ENCODE measurements around the gene RBM8A.

RBM8A gene

DNA sequence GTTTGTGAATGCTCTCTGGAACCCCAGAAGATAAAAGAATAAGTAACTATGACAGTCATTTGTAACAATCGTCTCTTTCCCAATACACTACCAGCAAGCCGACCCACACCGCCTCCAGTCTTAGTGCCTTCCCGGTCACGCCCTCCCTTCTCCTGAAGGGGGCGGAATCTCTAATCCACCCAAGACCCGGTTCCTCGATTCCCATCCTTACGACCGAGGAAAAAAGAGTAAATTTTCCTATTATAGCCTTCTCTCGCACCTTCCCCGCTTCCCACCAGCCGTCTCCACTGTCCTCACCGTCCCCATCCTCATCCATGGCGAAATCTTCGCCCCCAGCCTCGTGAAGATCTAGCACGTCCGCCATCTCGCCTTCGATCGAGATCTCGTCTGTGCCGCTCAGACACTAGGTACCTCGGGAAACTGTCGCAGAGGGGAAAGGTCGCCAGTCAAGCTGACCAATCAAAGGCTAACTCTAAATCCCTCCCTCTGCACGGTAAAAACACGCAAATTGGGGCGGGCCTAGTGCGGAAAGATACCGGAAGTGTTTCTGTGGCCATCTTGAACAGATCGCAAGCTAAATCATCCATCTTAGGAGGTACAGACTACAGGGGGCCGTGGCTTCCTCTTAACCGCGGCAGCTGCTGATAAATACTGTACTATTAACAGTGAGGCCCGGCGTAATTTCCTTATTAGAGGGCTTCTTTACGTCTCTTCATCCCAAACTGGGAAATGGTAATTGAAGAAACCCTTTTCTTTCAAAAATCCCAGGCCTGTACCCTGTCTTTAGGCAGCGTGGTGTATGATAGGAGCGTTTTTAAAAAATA lies at the start of gene RBM8A:
Gene RBM8A (minus strand): TSS at position 422 of the 824 bp plus-strand sequence. CDS start 58 bp downstream, at position 364.
- DNase-seq: peak; percentile 95

DNA sequence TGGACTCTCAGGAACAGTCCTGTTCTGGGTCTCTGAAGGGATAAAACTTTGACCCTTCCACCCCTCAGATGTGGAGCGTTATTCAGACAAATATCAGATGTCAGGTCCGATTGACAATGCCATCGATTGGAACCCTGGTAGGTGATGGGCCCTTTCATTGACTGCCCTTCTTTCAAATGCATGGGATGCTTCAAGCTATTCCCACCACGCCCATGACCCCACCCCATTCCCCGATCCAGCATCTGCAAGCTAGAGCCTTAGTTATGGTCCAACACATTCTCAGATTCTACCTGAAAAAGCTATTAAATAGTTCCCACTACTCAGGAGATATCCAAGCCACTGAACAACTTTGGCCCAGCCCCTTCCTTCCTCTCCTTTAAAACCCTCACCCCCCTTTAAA lies 49.7 kb upstream of the RBM8A start:
- DNase-seq: no peak

DNA sequence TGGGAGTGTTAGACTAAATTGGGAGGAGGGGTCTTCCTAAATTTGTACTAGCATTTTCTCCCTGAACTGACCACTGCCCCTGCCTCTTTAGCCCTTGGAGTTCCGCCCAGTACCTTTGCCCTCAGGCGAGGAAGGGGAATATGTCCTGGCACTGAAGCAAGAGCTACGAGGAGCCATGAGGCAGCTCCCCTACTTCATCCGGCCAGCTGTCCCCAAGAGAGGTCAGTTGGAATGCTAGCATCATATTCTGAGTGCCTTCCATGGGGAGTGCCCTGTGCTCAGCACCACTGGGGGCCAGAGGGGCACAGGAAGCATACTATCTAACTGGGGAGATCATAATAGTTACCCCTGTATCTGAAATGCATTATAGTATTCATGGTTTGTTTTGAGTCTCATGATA lies 47.9 kb upstream of the RBM8A start:
- no peak for DNase-seq

DNA sequence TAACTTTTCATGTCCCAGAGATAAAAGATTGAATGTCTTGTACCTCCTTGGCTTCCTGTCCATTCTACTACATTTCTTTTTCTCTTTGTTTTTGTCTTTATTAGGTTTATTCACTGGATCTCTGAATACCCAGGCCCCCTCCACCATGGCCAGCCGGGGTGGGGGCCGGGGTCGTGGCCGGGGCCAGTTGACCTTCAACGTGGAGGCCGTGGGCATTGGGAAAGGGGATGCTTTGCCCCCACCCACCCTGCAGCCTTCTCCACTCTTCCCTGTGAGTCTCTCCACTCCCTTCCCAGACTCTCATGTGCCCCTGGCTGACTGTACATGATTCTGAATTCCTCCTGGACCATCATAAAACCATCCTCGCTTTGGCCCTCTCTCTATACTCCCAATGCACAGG lies 47.4 kb upstream of the RBM8A start:
- no peak for DNase-seq

DNA sequence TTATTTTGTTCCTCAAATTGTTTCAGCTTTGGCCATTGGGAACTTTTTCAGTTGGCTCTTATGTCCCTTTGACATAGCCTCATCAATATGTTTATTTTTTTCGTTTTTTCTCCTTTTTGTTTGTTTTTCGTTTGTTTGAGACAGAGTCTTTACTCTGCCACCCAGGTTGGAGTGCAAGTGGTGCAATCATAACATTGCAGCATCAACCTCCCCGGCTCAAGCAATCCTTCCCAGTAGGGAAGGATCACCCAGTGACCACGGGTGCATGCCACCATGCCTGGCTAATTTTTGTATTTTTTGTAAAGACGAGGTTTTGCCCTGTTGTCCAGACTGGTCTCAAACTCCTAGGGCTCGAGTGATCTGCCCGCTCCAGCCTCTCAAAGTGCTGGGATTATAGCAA lies 45.3 kb upstream of the RBM8A start:
- DNase-seq: no peak

DNA sequence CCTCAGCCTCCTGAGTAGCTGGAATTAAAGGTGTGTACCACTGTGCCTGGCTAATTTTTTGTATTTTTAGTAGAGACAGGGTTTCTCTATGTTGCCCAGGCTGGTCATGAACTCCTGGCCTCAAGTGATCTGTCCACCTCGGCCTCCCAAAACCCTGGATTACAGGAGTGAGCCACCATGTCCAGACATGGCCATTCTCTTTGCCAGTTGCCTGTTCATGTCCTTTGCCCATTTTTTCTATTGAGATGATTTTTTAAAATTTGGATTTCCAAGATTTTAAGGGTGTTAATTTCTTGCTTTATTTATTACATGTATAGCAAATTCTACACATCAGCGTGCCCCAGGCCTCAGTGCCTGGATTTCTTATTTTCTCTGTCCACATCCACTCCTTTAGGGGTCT lies 40.0 kb upstream of the RBM8A start:
- no peak for DNase-seq

DNA sequence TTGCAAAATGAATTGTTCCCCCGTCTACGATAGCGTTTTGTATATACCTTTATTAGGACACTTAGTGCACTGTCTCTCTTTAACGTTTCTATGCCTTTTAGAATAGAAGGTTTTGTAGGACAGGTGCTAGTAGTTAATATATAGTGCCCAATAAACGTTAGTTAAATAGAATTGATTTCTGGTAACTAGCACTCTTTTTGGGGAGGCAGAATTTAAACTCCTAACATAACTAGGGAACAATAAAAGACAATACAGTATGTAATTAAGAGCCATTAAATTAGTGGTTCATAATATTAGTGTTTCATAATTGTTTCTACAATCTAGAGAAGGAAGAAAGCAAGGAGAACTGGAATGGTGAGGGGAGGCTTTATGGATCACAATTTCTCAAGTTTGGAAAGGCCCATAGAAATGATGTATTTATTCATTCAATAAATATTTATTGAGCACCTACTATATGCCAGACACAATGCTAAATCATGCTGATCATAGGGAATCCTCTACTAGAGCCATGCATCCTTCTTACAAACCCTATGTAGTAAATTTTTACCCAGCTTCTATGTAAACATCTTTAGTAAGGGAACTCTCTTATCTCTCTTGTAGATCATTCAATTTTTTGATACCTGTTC lies 37.9 kb upstream of the RBM8A start:
- no peak for DNase-seq

DNA sequence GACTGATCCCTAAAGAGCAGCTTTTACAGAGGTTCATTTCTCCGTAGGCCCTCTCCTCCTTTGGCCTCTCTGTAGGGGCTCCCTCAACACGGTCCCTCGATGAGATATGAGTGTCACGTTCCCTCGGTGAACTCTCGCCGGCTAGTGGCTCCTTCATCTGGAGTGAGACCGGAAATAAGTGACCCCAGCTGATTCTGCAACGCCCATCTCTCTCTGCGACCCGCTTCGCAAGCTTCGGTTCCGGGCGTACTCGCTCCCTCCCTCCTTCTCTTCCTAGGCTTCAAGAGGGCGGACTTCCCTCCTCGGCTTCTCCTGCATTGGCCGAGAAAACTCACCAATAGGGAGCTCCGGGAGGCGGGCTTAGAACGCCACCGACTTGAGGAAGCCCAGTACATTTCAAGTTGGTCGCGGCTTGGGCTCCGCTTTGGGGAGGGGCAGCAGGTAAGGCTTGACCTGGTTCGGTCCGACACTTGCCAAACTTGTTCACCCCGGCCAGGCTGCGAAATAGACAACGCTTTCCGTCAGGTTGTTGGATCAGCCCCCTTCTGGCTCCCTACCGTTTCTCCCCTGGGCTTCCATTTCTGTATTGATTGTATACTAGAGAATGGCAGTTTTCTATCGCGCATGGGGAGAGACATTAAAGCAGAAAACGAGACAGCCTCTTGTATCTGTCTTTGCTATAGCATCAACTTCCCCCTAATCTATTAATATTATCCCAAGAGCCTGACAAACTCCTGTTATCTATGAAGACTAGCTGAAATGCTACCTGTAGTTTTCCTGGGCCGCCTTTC lies 37.2 kb upstream of the RBM8A start, which contains the start of the genes ANKRD34A and POLR3GL:
Gene ANKRD34A (minus strand): TSS at position 248 of the 791 bp plus-strand sequence. CDS start 2,816 bp downstream, outside the sequence.
Gene POLR3GL (plus strand): TSS at position 363 of the 791 bp plus-strand sequence. CDS start 10,176 bp downstream, outside the sequence.
- DNase-seq: peak; percentile 52

DNA sequence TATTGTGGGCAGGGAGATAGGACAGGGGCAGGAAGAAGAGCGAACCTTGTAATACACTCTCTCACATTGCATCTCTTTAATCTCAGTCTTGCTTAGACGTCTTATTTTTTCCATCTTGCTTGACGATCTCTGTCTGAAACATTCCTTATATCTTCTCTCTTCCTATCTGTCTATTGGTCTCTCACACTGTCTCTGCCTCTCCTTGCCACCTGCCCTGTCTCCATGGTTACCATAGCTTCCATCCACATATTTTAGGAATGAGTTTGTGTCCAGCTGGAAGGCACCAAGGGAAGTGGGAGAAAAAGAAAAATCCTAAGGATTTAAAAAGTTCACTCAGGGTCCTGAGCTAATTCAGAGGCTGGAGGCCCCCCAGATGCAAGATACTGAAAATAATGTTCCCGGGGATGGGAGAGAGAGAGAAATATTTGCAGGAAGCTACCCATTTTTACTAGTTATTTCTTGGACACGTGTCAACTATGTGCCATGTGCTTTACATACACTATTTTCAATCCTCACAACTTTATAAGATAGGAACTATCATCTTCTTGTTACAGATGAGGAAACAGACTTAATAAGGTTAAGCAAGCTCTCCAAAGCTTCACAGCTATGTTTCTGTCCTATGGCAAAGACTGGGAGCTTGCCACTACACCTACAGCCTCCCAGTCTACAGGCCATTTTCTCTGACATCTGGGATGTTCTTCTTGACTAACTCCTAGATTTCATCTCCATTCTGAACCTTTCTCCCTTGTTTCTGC lies 36.2 kb upstream of the RBM8A start:
- DNase-seq: no peak

DNA sequence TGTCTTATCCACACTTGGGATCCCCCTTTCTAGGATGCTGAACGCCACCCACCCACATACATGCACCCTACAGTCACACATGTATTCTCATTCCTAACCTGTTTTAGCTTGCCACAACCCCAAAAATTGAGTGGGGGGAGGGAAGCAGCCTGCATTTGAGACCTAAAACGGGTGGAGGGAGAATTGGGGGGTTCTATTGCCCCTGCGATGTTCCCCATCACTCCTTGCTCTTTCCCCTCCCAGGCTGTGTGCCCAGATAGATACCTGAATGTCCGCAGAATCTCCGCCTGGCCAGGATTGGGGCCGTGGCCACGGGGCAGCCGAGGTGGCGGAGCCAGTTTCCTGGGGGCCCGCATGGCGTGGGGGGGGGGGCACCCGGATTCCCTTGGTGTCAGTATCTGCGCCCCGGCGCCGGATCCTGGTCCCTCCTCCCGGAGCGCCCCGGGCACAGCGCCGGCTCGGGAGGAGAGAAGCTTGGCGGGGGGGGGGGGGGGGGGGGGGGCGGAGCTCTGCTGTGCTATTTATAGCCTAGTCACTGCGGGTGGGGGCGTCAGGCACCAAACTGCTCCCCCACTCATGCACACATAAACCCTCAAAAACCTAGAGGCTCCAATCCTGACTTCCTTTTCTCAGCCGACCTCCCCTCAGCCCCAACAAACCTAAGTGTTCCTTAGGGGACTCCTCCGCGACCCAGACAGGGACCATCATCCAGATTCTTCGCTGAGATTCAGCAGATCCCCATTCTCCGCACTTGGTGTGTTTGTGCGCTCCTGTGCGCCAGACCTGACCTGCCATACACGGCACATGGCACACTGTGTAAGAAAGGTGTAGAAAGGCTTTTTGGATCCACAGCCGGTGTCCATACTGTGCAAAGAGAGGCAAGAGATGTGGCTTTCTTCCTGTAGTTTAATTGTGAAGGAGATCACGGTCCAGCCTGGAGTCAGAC lies 35.1 kb upstream of the RBM8A start:
- DNase-seq: no peak

DNA sequence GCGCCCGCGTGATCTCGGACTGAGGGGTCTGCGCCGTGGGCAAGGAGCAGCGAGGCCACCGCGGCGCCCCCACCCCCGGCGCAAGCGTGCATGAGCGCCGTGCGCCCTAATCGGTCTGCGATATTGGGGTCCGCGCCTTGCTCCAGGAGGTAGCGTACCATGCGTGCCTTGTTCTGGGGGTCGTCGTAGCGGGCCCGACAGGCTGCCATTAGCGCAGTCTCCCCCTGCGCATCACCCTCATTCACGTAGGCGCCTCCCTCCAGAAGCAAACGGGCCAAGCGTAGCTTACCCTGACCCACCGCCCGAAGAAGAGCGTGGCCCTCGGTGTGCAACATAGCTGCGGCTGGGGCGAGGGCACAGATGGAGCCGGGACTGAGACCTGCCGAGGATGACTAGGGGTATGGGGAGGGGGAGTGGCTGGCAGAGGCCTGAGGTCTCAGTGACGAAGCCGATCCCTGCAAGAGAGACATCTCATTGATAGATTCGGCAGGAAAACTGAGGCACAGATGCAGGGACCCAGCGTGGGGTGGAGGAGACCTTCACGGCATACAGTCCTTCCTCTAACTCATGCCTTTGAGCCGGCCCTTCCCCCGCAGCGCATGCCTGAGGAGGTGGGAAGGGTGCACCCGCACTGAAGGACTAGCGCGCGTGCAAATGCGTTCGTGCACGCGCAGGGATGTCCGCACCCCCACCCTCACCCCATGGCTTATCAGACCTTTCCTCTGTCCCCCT lies 34.3 kb upstream of the RBM8A start:
- DNase-seq: no peak

DNA sequence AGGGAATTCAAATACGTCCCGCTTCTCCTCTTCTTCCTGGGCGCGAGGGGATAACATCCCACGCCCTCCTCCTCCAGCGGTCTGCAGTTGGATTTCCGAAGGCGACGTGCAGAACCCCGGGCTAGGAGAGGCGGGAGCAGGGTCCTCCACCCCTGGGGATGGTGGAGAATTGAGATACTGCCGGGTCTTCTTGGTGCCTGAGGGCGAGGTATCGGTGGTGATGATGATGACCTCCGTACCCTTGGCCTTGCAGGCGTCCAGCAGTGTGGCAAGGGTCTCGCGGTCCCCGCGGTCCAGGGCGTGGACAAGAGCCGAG lies 33.8 kb upstream of the RBM8A start:
- no peak for DNase-seq

DNA sequence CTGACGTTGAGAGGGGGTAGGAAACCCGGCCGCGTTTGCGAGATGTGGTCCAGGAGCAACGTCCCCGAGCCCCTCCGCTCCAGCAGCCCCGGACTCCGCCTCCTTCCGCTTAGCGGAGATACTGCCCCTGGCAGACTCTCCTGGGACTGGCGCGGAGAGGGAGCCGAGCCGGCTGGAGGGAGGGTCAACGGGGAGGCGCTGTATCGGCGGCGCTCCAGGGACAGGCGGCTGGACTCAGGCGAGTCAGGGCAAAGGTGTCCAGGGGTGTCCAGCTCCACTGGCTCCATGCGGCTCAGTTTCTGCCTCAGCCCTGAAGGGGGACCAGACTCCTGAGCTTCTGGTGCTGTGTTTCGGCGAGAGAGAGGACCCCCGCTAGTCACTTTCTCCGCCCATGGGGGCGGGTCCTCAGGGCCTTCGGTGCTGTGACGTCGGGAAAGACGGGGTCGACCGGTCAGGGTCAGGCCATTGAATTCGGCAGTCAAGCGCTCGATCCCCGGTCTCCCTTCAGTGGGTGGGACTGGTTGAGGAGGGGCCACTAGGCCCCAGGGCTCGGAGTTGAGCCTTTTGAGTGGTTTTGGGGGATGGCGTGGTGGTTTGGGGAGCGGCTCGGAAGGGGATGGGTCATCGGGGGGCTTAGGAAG lies 33.3 kb upstream of the RBM8A start:
- no peak for DNase-seq

DNA sequence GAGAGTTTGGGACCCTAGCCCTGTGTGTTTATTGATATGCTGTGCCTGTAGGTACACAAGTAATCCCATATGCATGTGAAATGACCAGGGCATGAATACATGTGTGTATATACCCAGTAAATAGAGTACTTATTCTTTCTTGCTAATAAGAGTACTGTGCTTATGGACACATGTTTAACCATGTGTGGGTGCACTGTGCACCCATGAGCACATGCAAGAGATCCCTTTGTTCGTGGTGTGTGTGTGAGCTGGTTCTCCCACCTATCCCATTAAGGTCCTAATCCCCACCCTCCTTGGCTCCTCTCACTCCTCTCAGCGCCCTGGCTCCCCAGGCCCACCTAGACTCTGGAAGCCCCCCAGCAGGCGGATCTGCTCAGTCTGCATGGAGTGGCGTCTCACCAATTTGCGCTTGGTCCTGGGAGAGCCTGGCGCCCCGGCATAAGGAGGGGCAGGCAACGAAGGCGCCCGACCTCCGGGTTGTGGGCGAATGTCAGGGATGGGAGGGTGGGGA lies 32.7 kb upstream of the RBM8A start:
- DNase-seq: no peak

DNA sequence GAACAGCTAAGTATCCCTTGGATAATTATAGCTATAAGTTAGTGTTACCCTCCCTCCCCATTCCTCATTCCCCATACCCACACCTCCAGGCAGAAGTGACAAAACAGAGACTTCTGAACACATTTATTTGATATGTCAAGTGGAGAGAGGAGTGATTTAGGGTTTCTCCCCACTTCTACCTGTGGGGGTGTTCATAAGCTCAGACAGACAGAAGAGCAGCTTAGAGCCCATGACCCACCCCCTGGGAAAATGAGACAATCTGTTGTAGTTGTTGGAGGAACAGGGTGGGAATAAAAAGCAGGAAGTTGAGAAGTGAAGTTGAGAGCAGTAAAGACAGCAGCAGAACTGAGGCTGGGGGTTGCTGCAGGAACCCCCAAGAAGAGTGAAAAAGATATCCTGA lies 32.0 kb upstream of the RBM8A start:
- DNase-seq: no peak

DNA sequence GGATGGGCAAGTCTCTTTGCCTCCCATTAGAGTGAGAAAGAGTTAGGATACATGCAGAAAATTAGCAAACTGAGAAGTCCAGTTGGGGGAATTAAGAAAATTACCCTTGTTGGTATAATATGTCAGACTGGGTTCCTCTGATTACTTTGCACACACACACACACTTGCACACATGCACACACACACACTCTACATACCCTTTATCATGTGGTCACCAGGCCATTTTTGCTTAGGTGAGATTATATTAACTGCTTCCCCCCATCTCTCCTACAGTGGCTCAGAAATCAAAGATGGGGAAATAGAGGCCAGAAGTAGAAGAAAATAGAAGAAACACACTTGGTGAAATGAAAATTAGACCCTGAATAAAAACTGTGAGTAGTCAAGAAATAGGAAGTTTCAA lies 31.4 kb upstream of the RBM8A start:
- DNase-seq: no peak

DNA sequence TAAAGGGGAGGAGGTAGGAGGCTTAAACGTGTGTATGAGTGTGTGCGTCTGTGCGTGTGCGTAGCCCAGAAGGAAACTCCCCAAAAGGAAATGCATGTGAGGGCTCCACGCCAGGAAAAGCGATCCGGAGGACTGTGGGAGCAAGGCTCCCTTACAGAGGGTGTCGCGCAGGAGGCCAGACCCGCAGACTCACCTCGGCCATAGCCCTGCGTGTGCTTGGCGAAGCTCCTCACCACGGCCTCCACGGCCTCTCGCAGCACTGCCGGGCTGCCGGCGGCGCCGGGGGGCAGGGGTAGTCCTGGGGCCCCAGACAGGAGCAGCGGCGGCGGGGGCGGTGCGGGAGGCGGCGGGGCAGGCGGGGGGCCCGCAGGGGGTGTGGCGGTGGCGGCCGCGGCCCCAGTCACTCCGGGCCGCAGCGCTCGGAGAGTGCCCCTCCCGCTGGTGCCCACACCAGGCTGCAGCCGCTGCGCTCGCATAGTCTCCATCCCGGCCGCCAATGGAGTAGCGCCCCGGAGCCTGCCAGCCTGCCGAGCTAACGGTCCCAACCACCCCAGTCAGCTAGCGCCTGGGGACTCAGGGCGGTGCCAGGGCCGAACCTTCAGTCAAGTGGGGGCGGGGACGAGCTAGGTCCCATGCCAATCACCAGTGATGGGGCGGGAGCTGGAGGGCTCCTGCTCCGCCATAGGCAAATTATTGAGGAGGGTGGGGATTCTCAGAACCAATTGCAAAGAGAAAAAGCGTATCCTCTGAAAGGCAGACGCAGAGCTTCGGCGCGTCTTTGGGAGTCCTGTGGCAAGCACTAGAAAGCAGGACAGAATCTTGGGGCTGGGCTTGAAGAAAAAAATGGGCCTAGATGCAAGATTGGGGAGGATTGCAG lies 30.4 kb upstream of the RBM8A start, which contains the start of gene LIX1L:
Gene LIX1L (minus strand): TSS at position 575 of the 877 bp plus-strand sequence. CDS start 90 bp downstream, at position 485.
- peak; percentile 91 for DNase-seq

DNA sequence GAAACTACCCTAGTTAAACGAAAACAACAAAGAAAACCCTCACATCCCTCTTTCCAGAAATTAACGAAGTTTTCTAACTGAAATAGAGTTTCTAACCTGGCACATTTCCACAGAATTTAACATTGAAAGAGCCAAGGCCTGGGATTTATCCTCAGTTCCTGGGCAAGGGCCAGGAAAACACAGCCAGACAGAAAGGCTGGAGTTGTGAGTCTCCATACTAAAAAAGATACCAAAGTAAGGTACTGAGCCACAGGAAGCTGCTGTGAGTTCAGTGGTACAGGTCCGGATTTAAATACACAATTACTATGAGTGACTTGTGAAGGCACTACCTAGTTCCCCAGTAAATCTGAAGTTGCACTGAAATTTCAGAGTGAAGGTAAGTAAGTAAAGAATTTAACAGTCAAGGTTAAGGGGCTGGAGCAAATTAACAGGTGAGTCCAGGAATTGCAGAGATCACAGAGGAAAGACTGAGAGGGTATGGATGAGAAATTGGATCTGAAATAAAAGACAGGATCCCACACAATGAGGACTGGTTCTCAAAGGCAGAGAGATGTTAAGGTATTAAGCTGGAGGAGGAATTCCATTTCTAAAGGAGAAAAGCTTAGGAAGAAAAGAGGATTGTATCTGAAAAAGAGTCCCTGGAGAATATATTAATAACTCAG lies 29.6 kb upstream of the RBM8A start:
- no peak for DNase-seq

Data from NCI-H524 treated with DMSO at 0.1 percent for 48 hours (cell line).